Stimulated activated CD8-positive, alpha-beta memory T cell treated with anti-CD3 and anti-CD28 coated beads, Interleukin-12 subunit alpha, Interleukin-12 subunit beta, amount 100 ng/mL, for 24 hours (primary cell): Measurements from ENCODE around the gene FBXW2.

Experiments
- DNase-seq: peaks from one replicate; pipeline ENCODE4 v3.0.0-alpha.2; 2020; ENCODE audit errors: extremely low read depth

FBXW2 gene

DNA sequence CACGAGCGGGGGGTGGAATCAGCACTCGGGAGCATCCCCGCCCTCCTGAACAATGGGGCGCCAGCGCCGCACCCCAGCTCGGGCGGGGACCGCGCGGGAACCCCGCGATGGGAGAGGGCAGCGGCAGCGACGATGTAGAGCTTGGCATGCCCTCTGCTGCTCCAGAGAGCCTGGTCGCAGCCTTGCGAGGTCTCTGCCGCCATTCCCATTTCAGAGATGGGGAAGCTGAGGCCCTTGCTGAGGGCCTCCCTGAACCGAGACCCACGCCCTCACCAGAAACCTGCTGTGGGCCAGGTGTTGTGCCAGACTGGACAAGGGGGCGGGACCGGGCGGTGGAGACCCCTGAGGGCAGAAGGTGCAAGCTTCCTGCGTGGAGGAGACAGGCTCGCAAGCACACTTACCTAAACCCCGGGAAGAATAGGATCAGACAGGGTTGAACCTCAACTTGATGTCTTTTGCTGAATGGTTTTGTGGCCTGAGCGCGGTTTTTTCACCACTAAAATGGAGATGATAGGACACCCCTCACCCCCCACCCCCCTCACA, 78.3 kb downstream of the FBXW2 start:
- no peak for DNase-seq

DNA sequence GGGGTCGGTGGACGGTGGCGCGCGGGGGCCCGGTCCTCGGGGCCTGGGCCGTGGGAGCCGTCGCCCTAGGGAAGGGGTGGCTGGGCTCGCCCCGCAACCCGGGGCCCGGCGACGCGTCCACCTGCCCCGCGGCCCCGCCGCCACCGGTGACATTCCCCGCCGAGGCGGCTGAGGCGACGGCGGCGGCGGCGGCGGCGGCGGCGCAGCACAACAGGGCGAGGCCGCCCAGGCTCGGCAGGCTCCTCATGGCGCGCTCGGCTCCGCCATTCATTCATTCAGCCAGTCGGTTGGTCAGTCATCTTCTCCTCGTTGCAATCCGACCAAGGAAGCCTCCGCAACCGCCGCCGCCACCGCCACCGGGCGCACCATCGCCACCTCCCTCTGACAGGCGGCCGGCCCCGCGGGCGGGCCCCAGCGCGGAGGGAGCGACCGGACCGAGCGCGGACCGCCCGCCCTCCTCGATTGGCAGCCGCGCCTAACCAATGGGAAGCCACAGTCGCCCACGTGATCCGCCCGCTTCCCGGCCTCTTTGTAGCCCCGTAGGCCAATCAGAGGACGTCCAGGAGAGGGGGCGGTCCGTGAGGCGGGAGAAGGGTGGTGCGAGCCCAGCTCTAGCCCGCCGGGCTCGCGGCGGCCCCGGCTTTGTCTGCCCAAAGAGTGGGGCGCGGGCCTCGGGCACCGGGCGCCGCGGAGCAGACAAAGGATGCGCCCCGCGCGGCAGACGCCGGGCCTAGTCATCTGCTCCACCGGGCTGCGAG, 78.9 kb downstream of the FBXW2 start, which contains the start of gene MEGF9:
Gene MEGF9, minus strand, starts transcription at position 383 of the 758 bp plus-strand sequence. Its CDS starts 112 bp downstream, at position 271.
- peak; percentile 91 for DNase-seq

DNA sequence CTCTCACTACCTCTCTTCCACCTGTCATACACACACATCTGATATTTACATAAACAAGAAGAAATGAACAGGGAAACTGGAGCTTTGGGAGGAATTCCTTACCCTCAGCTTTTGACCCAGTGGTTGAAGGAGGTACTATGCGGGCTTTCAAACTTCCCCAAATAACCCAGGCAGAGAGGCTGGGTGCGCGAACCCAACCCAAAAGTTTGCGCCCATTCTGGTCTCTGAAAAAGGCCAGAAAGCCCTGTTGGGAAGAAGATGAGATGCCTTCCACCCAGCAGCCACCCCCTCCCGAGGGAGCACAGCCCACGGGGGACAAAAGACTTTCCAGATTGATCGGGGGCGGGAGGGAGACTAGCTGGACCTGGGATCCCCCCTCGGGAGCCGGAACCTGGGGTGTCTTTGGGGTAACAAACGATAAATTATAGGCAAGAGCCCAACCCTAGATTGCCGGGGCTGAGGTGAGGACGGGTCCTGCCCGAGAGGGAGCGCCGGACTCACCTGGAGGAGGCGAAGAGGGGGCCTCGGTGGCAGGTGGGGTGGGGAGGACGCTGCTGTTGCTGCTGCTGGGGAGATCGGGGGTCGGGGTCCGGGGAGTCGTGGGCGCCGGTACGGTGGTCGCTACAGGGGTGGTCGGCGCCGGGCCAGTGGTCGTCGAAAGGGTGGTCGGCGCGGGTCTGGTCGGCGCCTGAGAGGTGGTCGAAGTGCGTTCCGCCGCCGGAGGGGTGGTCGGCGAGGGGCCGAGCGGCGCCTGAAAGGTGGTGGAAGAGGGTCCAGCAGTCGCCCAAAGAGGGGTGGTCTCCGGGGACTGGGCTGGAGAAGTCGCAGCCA, 79.7 kb downstream of the FBXW2 start:
- no peak for DNase-seq

DNA sequence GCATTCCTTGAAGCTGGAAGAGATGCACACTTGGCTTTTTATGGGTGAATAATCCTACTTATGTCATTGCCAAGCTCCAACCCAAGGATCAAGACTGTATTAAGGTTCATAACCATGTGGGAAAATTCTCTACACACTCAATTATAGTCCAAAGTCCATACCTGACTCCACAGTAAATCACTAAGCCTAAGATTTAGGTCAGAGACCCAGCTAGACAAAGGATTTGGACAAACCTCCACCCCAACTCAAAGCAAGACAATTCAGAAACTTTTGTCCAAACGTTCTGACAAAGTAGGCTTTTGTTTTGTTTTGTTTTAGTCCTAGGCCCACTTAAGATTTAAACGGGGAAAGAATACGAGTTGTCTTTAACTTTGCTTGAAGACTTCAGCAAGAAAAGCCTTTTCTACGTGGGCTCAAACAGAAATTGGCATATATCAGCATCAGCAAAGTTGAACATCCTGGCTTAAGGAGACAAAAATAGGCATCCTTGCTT, 80.6 kb downstream of the FBXW2 start:
- no peak for DNase-seq

DNA sequence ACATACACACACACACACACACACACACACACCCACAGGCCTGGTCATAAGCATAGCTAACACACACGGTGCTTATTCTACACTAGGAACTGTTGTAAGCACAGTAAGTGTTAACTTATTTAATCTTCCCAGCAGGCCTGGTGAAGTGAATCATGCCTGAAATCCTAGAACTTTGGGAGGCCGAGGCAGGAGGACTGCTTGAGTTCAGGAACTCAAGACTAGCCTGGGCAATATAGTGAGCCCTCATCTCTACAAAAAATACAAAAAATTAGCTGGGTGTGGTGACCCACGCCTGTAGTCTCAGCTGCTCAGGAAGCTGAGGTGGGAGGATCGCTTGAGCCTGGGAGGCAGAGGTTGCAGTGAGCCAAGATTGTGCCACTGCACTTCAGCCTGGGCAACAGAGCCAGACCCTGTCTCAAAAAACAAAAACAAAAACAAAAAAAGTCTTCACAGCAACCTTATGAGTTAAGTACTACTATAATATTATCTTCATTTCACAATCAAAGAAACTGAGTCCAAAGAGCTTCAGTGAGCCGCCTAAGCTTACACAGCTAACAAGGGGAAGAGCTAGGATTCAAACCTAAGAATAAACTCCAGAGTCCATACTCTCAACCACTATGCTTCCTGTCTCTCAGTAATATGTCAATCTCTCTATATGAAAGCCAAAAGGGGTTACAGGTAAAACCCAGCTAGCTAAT, 81.2 kb downstream of the FBXW2 start:
- DNase-seq = no peak

DNA sequence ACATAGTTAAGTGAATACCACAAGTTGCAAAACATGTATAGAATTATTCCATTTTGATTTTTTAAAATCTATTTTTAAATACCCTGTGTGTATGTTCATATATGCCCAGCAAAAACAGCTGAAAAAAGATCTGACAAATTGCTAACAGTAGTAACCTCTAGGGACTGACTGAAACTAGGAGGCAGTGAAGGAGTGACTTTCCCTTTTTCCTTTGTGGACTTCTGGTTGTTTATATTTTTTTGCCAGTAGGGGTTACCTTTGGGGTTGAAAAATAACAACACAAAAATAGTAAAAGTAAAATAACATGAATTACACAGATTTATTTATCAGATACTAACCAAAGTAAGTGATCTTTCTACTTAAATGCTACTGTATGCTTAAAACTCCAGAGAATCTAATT, 81.9 kb downstream of the FBXW2 start:
- no peak for DNase-seq

DNA sequence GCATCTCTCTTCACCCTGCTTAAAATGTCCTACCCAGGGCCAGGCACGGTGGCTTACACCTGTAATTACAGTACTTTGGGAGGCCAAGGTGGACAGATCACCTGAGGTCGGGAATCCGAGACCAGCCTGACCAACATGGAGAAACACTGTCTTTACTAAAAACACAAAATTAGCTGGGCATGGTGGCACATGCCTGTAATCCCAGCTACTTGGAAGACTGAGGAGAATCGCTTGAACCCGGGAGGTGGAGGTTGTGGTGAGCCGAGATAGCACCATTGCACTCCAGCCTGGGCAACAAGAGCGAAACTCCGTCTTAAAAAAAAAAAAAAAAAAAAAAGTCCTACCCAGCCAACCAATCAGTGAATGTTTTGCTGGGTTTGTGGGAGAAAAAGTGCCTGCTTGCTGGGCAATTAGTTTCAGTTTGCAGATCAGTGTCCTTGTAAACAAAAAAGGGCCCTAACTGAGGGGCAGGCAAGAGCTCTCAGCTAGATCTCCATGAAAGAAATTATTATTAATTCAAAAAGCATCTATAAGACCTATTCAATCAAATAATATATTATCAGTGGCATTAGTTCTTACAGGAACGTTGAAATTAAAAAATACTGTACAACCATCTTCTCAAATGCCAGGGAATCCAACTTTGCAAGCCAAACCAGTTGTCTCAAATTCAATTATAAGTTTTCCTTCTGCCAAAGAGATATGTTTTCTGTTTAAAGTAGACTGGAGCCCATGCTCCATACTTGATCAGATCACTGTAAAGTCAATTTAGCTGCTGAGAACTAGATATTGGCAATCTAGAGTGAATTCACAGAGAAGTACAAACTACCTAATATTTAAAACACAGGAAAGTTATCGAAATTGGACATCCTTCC, 82.9 kb downstream of the FBXW2 start:
- DNase-seq = no peak

DNA sequence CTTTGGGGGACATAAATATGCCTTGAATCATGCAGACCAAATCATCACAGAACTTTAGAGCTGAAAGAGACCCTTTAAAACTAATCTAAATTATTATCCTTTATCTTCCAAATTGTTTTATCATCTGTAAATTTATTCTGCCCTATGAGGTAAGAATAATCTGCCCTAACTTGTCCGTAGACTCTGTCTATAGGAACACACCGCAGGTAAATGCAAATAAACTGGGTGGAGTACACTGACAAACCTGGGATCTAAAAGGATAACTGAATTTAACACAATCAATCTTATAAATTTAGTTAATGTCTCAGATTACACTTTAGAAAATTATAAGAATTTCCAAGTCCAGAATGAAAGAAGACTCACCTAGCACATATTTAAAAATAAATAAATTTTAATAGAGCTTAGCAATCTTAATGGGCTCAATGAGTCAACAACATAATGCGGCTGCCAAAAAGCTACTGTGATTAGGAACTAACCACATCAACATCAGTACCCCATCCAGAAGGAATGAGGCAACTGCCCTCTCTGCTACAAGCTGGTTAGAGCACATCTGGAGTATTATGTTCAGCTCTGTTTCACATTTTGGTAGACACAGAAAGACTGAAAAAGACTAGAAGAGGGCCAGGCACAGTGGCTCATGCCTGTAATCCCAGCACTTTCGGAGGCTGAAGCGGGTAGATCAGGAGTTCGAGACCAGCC, 84.5 kb downstream of the FBXW2 start:
- DNase-seq = no peak

DNA sequence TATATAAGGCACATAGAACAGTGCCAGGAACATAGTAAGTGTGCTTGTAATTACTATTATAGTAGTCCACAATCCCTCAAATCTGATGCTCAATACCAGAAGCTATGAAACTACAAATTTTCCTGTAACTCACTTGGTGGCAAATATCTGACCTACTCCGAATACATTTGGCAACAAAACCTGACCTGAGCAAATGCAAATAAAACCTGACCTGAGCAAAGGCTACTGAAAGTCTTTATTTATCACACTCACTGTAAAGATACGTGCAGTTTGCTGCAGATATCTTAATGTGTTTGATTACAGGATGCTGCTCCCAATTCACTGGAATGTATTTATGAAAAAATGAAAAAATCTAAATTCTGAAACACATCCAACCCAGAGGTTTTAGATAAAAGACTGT, 86.0 kb downstream of the FBXW2 start:
- DNase-seq = no peak
